Activated T-cell treated with anti-CD3 and anti-CD28 coated beads, Interleukin-2, amount 50 U/mL, for 24 hours (primary cell): Measurements from ENCODE around the gene HSFX2.
"Not testable (repeated sequence)": the region's sequence is repeated elsewhere in the genome, so short reads cannot be mapped to it uniquely, and the experiment has no call there.

Source experiments
- DNase-seq: peaks from one replicate; pipeline ENCODE4 v3.0.0-alpha.2; 2020
- H3K27ac Mint-ChIP-seq: 2 replicates; pipeline ENCODE4 v1.8.0; 2020; ENCODE audit warnings: mild to moderate bottlenecking, mixed read lengths
- H3K27me3 Mint-ChIP-seq: 2 replicates; pipeline ENCODE4 v1.8.0; 2020; ENCODE audit warnings: mixed read lengths
- H3K36me3 Mint-ChIP-seq: 2 replicates; pipeline ENCODE4 v1.8.0; 2020; ENCODE audit warnings: low read depth, mixed read lengths
- H3K4me1 Mint-ChIP-seq: 2 replicates; pipeline ENCODE4 v1.8.0; 2020; ENCODE audit warnings: low read depth, mixed read lengths
- H3K4me3 Mint-ChIP-seq: 2 replicates; pipeline ENCODE4 v1.8.0; 2020; ENCODE audit warnings: mild to moderate bottlenecking, moderate library complexity, mixed read lengths
- H3K9me3 Mint-ChIP-seq: 2 replicates; pipeline ENCODE4 v1.8.0; 2020; ENCODE audit warnings: mixed read lengths

Gene HSFX2

DNA sequence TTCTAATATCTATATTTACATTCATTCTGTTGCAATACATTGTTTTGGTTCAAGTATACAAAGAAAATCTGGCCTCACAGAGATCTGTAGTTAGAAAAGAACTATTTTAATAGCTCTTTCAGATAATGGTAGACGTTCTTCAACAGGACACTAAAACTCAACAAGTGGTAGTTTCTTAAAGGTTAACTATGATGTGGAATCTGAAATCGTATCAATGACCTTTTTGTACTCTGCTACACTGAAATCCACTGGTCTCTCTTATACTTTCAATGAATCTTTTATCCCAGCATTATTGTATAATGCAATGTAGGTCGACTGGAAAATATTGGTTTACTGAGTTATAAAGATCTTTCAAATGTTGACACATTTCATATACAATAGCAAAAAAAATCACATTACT is 23.8 kb upstream of the HSFX2 start:
- Mint-ChIP-seq H3K9me3 (no peaks in the 10 kb centered on the region), H3K4me3 (no peak overlapping the region), H3K27ac (no peak overlapping the region), H3K27me3 (peaks cover 15% of the 10 kb centered on the region), H3K36me3 (peaks cover 1% of the 10 kb centered on the region), H3K4me1 (peaks cover 22% of the 10 kb centered on the region)
- no peak for DNase-seq

- no peak overlapping the region for H3K27ac Mint-ChIP-seq
- H3K27me3 Mint-ChIP-seq, result peaks cover 21% of the 10 kb centered on the region
- H3K9me3 Mint-ChIP-seq, result no peaks in the 10 kb centered on the region
- peaks cover 15% of the 10 kb centered on the region for H3K36me3 Mint-ChIP-seq
- H3K4me3 Mint-ChIP-seq, result no peak overlapping the region
- peaks cover 18% of the 10 kb centered on the region for H3K4me1 Mint-ChIP-seq
- no peak for DNase-seq
These were observed 16.6 kb upstream of the HSFX2 start for GRCh38 chrX:149611623-149612175.

- H3K27ac Mint-ChIP-seq, result no peak overlapping the region
- H3K4me3 Mint-ChIP-seq, result no peak overlapping the region
- H3K4me1 Mint-ChIP-seq, result peaks cover 12% of the 10 kb centered on the region
- H3K27me3 Mint-ChIP-seq, result peaks cover 26% of the 10 kb centered on the region
- peaks cover 22% of the 10 kb centered on the region for H3K36me3 Mint-ChIP-seq
- H3K9me3 Mint-ChIP-seq, result no peaks in the 10 kb centered on the region
- no peak for DNase-seq
These were observed 15.4 kb upstream of the HSFX2 start for GRCh38 chrX:149610511-149610910.

GRCh38 chrX:149607699-149608098 is 12.6 kb upstream of the HSFX2 start:
- DNase-seq, result no peak
- Mint-ChIP-seq H3K4me3 (no peak overlapping the region), H3K27ac (no peak overlapping the region), H3K9me3 (no peaks in the 10 kb centered on the region), H3K4me1 (no peaks in the 10 kb centered on the region), H3K36me3 (peaks cover 28% of the 10 kb centered on the region), H3K27me3 (peaks cover 16% of the 10 kb centered on the region)

DNA sequence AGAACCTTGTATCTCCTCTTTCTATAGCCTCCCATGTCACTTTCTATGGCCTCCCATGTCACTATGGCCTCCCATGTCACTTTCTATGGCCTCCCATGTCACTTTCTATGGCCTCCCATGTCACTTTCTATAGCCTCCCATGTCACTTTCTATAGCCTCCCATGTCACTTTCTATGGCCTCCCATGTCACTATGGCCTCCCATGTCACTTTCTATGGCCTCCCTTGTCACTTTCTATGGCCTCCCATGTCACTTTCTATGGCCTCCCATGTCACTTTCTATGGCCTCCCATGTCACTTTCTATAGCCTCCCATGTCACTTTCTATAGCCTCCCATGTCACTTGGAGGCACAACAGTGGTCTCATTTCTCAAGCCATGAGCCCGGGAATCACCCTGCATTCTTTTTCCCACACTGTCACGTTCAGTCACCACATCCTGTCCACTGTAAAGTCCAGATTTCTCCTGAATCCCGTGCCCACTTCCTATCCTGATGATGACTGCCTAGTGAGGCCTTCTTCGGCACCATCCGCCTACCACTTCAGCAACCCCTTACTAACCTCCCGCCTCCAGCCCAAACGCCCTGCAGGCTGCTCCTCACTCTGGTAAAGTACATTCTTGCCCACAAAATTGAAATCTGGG is 10.3 kb upstream of the HSFX2 start:
- peaks cover 31% of the 10 kb centered on the region for H3K36me3 Mint-ChIP-seq
- H3K9me3 Mint-ChIP-seq, H3K27ac Mint-ChIP-seq, H3K4me3 Mint-ChIP-seq, DNase-seq, H3K4me1 Mint-ChIP-seq: not testable (repeated sequence)
- peaks cover 16% of the 10 kb centered on the region for H3K27me3 Mint-ChIP-seq

DNA sequence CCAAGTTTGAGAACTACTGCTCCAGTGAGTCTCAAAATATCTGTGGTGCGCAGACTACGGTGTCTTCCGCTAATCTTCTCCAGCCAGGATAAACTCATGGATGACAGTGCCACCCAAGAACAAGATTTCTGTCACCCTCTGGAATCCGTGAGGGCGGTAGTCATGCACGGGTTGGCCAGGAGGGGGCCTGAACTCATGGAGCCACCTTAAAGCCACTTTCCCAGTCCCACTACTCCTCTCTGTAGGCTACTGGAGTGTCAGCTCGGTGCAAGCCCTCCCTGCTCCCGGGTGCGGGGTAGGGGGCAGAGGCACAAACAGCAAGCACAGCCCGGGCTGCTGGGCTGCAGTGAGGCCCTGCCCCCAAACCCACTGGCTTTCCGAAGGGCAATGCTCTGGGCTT is 3.5 kb upstream of the HSFX2 start:
- not testable (repeated sequence) for H3K4me1 Mint-ChIP-seq, H3K27ac Mint-ChIP-seq, H3K27me3 Mint-ChIP-seq, H3K9me3 Mint-ChIP-seq, DNase-seq, H3K36me3 Mint-ChIP-seq, H3K4me3 Mint-ChIP-seq

GRCh38 chrX:149595943-149596342 is 829 bp upstream of the HSFX2 start:
- H3K9me3 Mint-ChIP-seq, H3K4me3 Mint-ChIP-seq, H3K36me3 Mint-ChIP-seq, H3K27me3 Mint-ChIP-seq, H3K27ac Mint-ChIP-seq, H3K4me1 Mint-ChIP-seq, DNase-seq: not testable (repeated sequence)

DNA sequence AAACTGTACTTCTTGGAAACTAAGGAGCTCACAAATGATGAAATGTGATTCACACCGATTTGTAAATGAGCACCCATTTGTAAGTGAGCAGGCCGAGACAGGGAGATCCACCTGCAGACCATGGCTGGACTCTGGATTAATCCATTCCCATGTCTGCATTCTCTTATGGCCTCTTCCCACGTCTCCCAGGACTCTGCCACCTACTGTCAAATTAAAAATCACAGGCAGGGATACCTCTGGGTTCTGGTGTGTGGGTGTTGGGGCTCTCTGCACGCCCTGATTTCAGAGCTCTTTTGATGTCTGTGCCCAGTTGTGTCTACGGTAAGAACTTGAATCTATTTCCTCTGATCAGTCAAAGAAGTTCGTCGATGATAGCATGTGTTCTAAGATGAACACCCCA is 4.1 kb downstream of the HSFX2 start:
- not testable (repeated sequence) for H3K4me3 Mint-ChIP-seq, DNase-seq, H3K27ac Mint-ChIP-seq, H3K4me1 Mint-ChIP-seq, H3K9me3 Mint-ChIP-seq, H3K27me3 Mint-ChIP-seq, H3K36me3 Mint-ChIP-seq

DNA sequence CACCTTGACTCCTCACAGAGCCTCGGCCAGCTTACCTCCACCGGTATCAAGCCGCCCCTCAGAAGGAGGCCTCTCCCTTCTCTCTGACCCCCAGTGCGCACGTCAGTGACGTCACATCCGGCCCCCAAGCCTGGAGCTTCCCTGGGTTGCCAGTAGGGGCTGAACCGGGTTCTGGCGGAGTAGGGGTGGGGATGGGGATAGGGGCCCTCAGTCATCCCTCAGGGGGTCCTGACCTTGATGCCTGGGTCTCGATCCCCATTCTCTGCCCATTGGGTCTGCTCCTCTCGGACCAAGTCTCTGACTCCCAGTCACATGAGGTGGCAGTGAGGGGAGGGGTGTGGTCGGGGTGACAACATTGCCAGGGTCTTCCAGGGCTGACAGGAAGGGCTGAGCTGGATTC is 7.8 kb downstream of the HSFX2 start, which contains the start of gene MAGEA9B:
TSS of gene MAGEA9B (minus strand) at position 101 of the 400 bp plus-strand sequence. CDS start 4,280 bp downstream, outside the sequence.
- H3K27ac Mint-ChIP-seq, H3K36me3 Mint-ChIP-seq, H3K4me1 Mint-ChIP-seq, H3K27me3 Mint-ChIP-seq, H3K4me3 Mint-ChIP-seq, H3K9me3 Mint-ChIP-seq, DNase-seq: not testable (repeated sequence)

- H3K4me1 Mint-ChIP-seq, H3K9me3 Mint-ChIP-seq: not testable (repeated sequence)
These were observed 9.5 kb downstream of the HSFX2 start for GRCh38 chrX:149585631-149586030.

GRCh38 chrX:149573456-149573855 is 21.7 kb downstream of the HSFX2 start:
- H3K36me3 Mint-ChIP-seq, DNase-seq, H3K4me1 Mint-ChIP-seq, H3K9me3 Mint-ChIP-seq, H3K27ac Mint-ChIP-seq, H3K4me3 Mint-ChIP-seq, H3K27me3 Mint-ChIP-seq: not testable (repeated sequence)

More at GRCh38 chrX:149585631-149586030, 9.5 kb downstream of the HSFX2 start:
- H3K27ac Mint-ChIP-seq, H3K4me3 Mint-ChIP-seq, H3K27me3 Mint-ChIP-seq, H3K36me3 Mint-ChIP-seq, DNase-seq: not testable (repeated sequence)

DNA sequence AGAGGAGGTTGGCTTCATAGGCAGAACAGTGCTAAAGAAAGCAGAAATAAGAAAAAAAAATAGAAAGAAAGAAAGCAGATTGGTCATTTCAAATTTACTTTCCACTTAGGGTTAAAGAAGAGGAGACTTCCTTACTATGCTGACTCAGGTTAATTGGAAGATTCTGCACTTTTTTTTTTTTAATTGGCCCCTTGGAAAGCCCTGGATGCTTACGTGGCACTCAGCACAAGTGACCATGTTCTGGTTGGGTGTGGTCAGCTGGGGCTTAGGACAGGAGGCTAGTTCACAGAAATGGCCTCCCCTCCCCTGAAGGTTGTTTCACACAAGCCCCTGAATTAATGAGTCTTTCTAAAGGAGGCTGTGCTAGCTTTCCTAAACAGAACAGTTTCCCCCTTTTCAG is 22.4 kb downstream of the HSFX2 start:
- DNase-seq, result no peak
- Mint-ChIP-seq H3K4me1 (peaks cover 9% of the 10 kb centered on the region), H3K36me3 (no peaks in the 10 kb centered on the region), H3K4me3 (no peak overlapping the region), H3K27ac (peak overlapping the region; percentile 71), H3K9me3 (no peaks in the 10 kb centered on the region), H3K27me3 (peaks cover 8% of the 10 kb centered on the region)

GRCh38 chrX:149571770-149572169 is 23.3 kb downstream of the HSFX2 start:
- H3K36me3 Mint-ChIP-seq, result no peaks in the 10 kb centered on the region
- peaks cover 9% of the 10 kb centered on the region for H3K4me1 Mint-ChIP-seq
- no peak overlapping the region for H3K27ac Mint-ChIP-seq
- H3K4me3 Mint-ChIP-seq, result no peak overlapping the region
- H3K27me3 Mint-ChIP-seq, result peaks cover 8% of the 10 kb centered on the region
- no peak for DNase-seq
- H3K9me3 Mint-ChIP-seq, result no peaks in the 10 kb centered on the region

DNA sequence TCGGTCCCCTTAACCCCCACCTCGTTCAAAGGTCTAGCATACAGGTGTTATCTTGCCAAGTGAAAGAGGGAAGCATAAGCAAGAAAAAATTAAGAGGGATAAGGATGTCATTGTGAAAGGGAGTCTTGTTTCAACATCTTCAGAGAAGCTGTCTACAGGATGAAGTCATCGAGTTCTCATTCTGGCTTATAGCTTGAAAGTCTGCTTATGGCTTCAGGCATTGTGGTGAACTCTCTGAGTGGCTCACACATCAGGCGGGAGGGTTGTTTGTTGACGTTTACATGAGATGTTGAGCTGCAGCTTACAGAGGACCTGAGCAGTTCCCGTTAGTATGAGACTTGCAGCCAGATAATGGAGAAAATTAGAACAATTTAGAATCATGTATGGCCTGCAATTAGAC is 24.4 kb downstream of the HSFX2 start:
- H3K27me3 Mint-ChIP-seq, result peaks cover 8% of the 10 kb centered on the region
- H3K4me1 Mint-ChIP-seq, result peaks cover 9% of the 10 kb centered on the region
- H3K9me3 Mint-ChIP-seq, result no peaks in the 10 kb centered on the region
- DNase-seq, result no peak
- no peak overlapping the region for H3K4me3 Mint-ChIP-seq
- H3K27ac Mint-ChIP-seq, result no peak overlapping the region
- H3K36me3 Mint-ChIP-seq, result no peaks in the 10 kb centered on the region

- Mint-ChIP-seq H3K27ac (no peak overlapping the region), H3K27me3 (peaks cover 8% of the 10 kb centered on the region)
These were observed 25.3 kb downstream of the HSFX2 start for GRCh38 chrX:149569770-149570169.

More at GRCh38 chrX:149569770-149570169, 25.3 kb downstream of the HSFX2 start:
- Mint-ChIP-seq H3K4me3 (no peak overlapping the region), H3K36me3 (no peaks in the 10 kb centered on the region), H3K9me3 (no peaks in the 10 kb centered on the region), H3K4me1 (peaks cover 9% of the 10 kb centered on the region)
- DNase-seq, result no peak
